Stimulated activated CD8-positive, alpha-beta memory T cell treated with anti-CD3 and anti-CD28 coated beads, Interleukin-12 subunit alpha, Interleukin-12 subunit beta, amount 100 ng/mL, for 24 hours (primary cell): ENCODE data around the gene PADI2.

Experiments used
- DNase-seq: peaks from one replicate; pipeline ENCODE4 v3.0.0-alpha.2; 2020; ENCODE audit errors: extremely low read depth

Gene PADI2

DNA sequence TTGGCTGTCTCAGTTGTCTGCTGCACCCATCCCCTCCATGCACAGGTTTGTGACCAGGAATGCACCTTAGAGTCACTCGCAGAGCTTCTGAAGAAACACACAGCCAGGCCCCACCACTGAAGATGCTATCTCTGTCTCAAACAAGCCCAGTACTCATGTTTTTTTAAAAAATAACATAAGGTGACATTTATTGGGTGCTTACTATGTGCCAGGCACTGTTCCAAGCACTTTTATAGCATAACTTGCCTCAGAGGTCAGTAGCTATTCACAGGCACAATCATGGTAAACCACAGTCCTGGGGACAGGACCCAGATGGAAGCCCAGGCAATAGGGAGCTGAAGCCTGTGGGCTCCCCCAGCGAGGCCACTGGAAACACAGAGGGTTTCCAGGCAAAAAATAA is 98.7 kb downstream of the PADI2 start:
- DNase-seq, result no peak

DNA sequence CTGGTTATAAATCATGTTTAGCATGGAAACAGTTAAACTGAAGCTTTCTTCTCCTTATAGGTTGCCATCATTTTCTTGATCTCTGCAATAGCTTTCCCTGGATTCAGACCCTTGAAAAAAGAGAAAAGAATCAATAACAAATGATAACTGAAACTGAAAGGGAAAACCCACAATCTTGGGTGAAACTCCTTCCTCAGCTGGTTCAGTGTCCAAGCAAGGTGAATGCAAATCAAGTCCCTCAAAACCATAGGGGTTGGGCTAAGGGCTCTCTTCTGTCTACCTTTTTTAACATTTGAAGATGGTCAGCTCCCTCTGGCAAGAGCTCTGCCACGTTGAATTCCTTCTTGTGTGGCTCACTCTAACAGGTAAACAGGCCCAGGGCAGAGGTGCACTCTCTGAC is 100.4 kb downstream of the PADI2 start:
- no peak for DNase-seq

DNA sequence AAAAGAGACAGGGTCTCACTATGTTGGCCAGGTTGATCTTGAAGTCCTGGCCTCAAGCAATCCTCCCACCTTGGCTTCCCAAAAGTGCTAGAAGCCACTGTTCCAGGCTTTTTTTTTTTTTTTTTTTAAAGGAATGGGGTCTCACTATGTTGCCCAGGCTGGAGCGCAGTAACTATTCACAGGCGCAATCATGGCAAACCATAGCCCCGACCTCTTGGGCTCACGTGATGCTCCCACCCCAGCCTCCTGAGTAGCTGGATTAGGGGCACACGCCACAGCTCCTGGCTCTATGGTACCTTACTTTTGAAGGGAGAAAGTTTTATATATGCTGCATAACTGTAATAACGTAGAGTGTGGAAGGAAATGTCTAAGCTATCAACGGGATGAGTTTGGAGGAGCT is 101.8 kb downstream of the PADI2 start:
- DNase-seq, result no peak
